T-helper 1 cell treated with Interleukin-12 subunit alpha and Interleukin-12 subunit beta and Interleukin-4 antibody, amounts not matched to agents 30 ng/mL and 1 ng/mL, for 36 hours (primary cell): ENCODE results near the gene KMT5C. TPM values are rescaled to one million over a fixed set of nuclear protein-coding genes. Genes with fewer than 3 reads are reported as not detected.

Source experiments
- total RNA-seq: library from RNA; stranded (reverse); gene quantifications from 2 replicates; pipeline ENCODE4 v1.2.3, GENCODE V29; 2022

KMT5C gene
- total RNA-seq, 1 donor from 2014 or later, result 15.4 TPM

Other genes with a start within 250 kb of the KMT5C start
- 153 TPM in 2 replicates for gene PPP1R12C, start 222.2 kb upstream of the KMT5C start, total RNA-seq
- gene TNNT1, start 190.7 kb upstream of the KMT5C start, total RNA-seq, result not detected in 2 replicates
- 0.63 TPM in 1 of 2 replicates, not detected in the other for gene TNNI3, start 182.1 kb upstream of the KMT5C start, total RNA-seq
- not detected in 2 replicates for gene DNAAF3, start 173.3 kb upstream of the KMT5C start, total RNA-seq
- gene SYT5, start 159.6 kb upstream of the KMT5C start, total RNA-seq, result not detected in 2 replicates
- gene PTPRH, start 130.4 kb upstream of the KMT5C start, total RNA-seq, result 0.05 and 0.07 TPM in 2 replicates
- gene TMEM86B, start 111.1 kb upstream of the KMT5C start, total RNA-seq, result 11.2 and 12.6 TPM in 2 replicates
- 242 and 247 TPM in 2 replicates for gene PPP6R1, start 80.9 kb upstream of the KMT5C start, total RNA-seq
- gene HSPBP1, start 59.8 kb upstream of the KMT5C start, total RNA-seq, result 30.0 and 33.5 TPM in 2 replicates
- gene BRSK1, start 55.9 kb upstream of the KMT5C start, total RNA-seq, result 8.1 and 10.0 TPM in 2 replicates
- 0.93 and 1.4 TPM in 2 replicates for gene TMEM150B, start 14.5 kb upstream of the KMT5C start, total RNA-seq
- gene COX6B2, start 14.8 kb downstream of the KMT5C start, total RNA-seq, result 0.44 and 0.51 TPM in 2 replicates
- not detected in 2 replicates for gene GARIN5B, start 23.4 kb downstream of the KMT5C start, total RNA-seq
- gene IL11, start 30.6 kb downstream of the KMT5C start, total RNA-seq, result 0.51 and 0.74 TPM in 2 replicates
- not detected in 2 replicates for gene TMEM190, start 37.0 kb downstream of the KMT5C start, total RNA-seq
- gene TMEM238, start 44.4 kb downstream of the KMT5C start, total RNA-seq, result 11.8 and 14.8 TPM in 2 replicates
- 2,242 and 2,308 TPM in 2 replicates for gene RPL28, start 46.1 kb downstream of the KMT5C start, total RNA-seq
- 167 and 180 TPM in 2 replicates for gene UBE2S, start 67.9 kb downstream of the KMT5C start, total RNA-seq
- not detected in 2 replicates for gene SHISA7, start 103.4 kb downstream of the KMT5C start, total RNA-seq
- 18.3 and 22.5 TPM in 2 replicates for gene ISOC2, start 121.8 kb downstream of the KMT5C start, total RNA-seq
- gene C19orf85, start 124.9 kb downstream of the KMT5C start, total RNA-seq, result not detected in 2 replicates
- gene ZNF628, start 136.7 kb downstream of the KMT5C start, total RNA-seq, result 6.3 and 8.9 TPM in 2 replicates
- gene NAT14, start 145.3 kb downstream of the KMT5C start, total RNA-seq, result 11.4 and 13.2 TPM in 2 replicates
- 0.15 and 0.39 TPM in 2 replicates for gene SSC5D, start 148.6 kb downstream of the KMT5C start, total RNA-seq
- gene SBK2, start 197.3 kb downstream of the KMT5C start, total RNA-seq, result not detected in 2 replicates
- not detected in 2 replicates for gene SBK3, start 205.7 kb downstream of the KMT5C start, total RNA-seq
- gene ZNF579, start 241.0 kb downstream of the KMT5C start, total RNA-seq, result 7.3 and 8.0 TPM in 2 replicates